Adrenal gland (tissue), 5 donors: ENCODE measurements around the gene ATOSA.

Source experiments
- CTCF ChIP-seq, 6 experiments: fragments of 450-650 bp in 4 of 6; fragments of 200-600 bp in 2 of 6; sonication (generic) in 1 of 6; IDR thresholded peaks; 1 replicate in 5 of 6; 2 replicates in 1 of 6; pipeline versions ENCODE4 v1.5.1 to v1.8.0; 2016 to 2021; ENCODE audit warnings: antibody characterized with exemption in 6 of 6, mild to moderate bottlenecking in 2 of 6, moderate library complexity in 1 of 6
- POLR2A ChIP-seq, 2 donors: fragments of 450-650 bp; IDR thresholded peaks; one replicate each; pipeline ENCODE4 v1.6.1; 2017; ENCODE audit warnings: antibody characterized with exemption in 2 of 2, mild to moderate bottlenecking in 2 of 2, moderate library complexity in 1 of 2
- donor health status: DM: no; HTN: no; CAD: no.

DNA sequence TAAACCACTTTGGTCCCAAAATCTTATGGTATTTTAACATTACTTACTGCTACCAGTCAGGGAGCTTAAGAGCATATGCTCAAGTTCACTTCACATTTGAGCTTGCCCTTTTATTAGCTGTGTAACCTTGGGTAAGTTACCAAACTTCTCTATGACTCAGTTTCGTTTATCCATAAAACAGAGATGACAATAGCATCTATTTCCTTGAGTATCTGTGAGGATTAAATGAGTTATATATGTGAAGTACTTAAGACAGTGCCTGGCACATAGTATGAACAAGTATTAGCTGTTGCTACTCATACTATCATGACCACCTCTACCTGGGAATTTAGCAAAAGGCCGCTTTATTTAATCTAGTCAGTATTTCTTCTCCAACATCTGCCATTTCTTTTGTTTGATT lies 5.9 kb downstream of the ATOSA start:
- TF ChIP-seq POLR2A (IDR thresholded peaks at IDR 0.05) (no peak), CTCF (IDR thresholded peaks at IDR 0.05) (no peak)
